Kasumi-1 (cell line): Measurements from ENCODE around the gene MCM3AP.
A peak's percentile ranks its signal among the peaks of the same experiment; 100 is the strongest.
"Not testable (repeated sequence)": the region's sequence is repeated elsewhere in the genome, so short reads cannot be mapped to it uniquely, and the experiment has no call there.

Experiments used
- DNase-seq, 2 experiments: peaks; one replicate each; lab custom pipeline; 2025; lab: John Stamatoyannopoulos, UW

MCM3AP gene

GRCh38 chr21:46311568-46311967, 26.2 kb upstream of the MCM3AP start:
- DNase-seq: no peak

DNA sequence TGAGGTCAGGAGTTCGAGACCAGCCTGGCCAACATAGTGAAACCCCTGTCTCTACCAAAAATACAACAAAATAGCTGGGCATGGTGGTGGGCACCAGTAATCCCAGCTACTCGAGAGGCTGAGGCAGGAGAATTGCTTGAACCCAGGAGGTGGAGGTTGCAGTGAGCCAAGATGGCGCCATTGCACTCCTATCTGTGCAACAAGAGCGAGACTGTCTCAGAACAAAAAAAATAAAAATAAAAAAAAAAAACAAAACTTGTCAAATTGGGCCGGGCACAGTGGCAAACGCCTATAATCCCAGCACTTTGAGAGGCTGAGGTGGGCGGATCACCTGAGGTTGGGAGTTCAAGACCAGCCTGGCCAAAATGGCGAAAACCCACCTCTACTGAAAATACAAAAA, 24.8 kb upstream of the MCM3AP start:
- DNase-seq: not testable (repeated sequence)

DNA sequence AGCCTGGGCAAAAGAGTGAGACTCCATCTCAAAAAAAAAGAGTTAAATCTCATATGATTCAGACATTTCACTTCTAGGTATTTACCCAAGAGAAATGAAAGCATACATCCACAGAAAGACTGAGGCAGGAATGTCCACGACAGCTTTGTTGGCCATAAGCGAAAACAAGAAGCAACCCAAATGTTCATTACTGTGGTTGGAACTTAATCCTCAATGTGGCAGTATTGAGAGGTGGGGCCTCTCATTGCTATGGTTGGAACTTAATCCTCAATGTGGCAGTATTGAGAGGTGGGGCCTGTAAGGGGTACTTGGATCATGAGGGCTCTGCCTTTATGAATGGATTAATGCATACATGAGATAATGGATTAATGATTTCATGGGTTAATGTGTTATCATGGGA, 23.0 kb upstream of the MCM3AP start:
- no peak for DNase-seq

DNA sequence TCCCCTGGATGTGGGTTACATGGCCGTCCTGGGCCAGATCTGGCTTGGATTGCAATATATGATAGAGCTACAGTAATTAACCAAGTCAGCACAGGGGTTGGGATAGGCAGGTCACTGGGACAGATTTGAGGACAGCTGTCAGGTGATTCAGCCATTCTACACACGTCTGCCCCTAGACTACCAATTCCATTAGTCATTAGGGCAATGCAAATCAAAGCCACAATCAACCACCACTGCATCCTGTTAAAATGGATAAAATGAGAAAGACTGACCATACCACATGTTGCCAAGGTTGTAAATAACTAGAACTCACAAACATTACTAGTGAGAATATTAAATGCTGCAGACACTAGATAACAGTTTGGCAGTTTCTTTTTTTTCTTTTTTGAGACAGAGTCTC, 22.2 kb upstream of the MCM3AP start:
- DNase-seq: no peak

GRCh38 chr21:46304955-46305354, 19.5 kb upstream of the MCM3AP start:
- DNase-seq: no peak

DNA sequence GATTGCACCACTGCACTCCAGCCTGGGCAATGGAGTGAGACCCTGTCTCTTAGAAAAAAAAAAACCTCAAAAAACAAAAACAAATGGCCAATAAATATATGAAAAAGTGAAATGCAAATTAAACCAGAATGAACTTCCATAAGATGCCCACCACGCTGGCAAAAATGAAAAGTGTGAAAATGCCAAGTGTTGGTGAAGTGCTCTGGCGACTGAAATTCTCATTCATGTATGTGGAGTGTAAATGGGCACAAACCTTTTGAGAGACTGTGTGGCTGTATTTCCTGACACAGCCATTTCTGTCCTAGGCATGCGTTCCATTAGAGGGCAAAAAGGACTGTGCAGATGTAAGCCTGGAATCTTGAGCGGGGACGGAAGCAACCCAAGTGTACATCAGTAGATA, 19.0 kb upstream of the MCM3AP start:
- DNase-seq: no peak

DNA sequence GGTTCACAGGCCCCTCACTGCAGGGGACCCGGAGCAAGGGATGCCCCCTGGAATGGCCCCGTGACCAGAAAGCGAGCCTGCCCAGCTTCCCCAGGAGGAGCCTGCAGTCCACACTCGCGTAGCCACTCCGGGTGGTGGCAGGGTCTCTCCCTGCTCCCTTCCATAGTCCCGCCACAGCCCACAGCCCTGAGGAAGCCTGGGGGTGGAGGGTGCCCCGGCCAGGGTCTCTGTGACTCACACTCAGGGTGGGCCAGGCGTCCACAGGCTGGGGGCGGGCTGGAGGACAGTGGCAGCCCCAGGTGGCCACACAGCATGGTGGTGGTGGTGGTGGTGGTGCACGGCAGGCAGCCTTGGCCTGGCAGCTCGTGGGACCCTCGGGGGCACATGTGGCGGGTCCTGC, 16.3 kb upstream of the MCM3AP start:
- no peak for DNase-seq

DNA sequence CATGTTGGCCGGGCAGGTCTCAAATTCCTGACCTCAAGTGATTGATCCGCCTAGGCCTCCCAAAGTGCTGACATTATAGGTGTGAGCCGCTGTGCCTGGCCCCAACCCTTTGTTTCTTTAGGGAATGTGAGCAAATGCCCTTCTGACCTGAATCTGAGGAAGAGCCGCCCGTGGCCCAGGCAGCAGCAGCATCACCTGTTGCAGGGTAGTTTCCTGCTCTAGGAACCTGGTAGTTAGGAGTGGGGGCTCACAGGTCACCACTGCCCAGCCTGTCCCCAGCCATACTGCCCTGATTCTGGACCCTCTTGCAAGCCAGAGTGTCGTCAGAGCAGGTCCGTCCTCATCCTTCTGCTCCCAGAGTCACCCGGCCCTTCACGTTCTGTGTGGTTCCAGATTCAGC, 13.8 kb upstream of the MCM3AP start:
- no peak for DNase-seq

- DNase-seq: no peak
These were observed 12.2 kb upstream of the MCM3AP start for GRCh38 chr21:46297338-46298271.

GRCh38 chr21:46295996-46296752, 10.8 kb upstream of the MCM3AP start:
- peak; percentile 72 to 73 for DNase-seq

- DNase-seq: no peak
These were observed 9.9 kb upstream of the MCM3AP start for GRCh38 chr21:46295177-46295770.

DNA sequence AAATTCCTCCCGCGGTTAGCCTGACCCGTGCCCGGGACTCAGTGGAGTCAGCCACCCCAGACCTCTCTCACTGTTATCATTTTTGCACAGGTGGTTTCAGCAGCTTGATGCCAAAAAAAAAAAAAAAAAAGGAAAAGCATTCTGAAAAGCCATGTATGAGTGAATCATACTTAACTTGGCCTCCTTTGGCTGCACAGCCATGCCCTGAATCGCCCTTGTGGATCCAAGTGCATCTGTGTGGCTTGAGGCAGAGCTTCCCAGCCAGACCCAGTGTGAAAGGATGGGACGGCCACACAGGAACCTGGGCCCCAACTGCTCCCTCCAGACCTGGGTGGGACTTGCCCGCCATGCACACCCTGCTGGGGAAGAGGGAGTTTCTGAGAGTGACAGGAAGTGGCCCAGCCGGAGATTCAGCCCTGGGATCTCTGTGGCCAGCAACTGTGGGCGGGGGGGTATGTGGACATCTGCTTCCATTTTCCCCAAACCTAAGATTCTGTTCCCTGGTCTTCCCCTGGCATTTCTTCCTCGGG, 9.3 kb upstream of the MCM3AP start:
- peak; percentile 59 to 67 for DNase-seq

DNA sequence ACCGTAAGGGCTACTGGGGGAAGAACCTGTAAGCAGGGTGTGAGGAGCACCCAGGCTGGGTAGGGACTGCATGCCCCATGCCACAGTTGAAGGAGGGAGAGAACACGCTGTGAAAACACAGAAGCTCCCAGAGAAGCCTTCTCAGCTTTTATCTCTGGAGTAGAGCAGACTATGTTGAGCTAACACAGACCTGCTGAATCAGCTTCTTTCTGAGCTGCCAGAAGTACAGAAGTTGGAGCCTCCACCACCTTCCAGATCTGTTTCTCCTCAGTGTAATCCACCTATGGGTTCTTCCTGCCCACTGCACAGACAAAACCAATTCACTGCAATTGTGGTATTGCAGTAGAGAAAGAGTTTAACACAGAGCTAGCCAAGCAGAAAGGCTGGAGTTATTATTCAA, 6.2 kb upstream of the MCM3AP start:
- no peak for DNase-seq

DNA sequence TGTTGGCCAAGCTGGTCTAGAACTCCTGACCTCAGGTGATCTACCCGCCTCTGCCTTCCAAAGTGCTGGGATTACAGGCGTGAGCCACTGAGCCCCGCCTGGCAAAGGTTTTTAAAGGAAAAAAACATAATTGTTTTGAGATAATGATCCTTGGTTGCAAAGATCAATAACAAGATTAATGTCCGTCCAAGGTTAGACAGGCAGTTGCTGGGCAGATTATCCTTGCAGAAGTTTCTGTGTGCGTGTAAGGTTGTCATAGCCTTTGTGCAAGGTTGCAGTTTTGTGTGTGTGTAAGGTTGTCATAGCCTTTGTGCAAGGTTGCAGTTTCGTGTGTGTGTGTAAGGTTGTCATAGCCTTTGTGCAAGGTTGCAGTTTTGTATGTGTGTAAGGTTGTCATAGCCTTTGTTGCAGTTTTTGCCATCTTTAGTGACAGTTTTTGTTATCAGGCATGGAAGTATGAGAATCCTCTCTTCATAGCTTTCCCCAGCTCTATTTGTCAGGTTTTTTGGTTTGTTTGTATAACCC, 4.3 kb upstream of the MCM3AP start:
- no peak for DNase-seq

DNA sequence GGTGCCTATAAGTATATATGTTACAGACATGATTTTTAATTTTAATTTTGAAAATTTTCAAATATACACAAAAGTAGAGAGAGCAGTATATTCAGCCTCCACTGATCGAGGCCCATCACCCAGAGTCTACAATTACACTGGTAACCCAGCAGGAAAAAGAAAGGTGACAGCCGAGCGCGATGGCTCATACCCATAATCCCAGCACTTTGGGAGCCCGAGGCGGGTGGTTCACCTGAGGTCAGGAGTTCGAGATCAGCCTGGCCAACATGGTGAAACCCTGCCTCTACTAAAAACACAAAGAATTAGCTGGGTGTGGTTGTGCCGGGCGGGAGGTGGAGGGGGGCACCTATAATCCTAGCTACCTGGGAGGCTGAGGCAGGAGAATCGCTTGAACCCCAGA, 2.1 kb upstream of the MCM3AP start:
- no peak for DNase-seq

DNA sequence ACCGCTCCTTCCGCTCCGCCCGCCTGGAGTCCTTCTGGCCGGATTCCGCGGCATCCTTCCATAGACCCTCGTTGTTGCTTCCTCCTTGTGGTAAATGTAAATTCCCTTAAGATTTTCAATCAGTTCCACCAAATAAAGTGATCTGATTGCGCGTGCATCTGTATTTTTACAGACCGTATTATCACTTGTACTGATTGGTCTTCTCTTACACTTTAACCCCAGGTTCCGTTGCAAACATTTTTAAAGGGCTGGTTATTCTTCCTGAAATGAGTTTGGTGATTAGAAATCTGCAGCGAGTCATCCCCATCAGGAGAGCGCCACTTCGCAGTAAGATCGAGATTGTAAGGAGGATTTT, 1.2 kb upstream of the MCM3AP start:
- peak; percentile 69 to 73 for DNase-seq

DNA sequence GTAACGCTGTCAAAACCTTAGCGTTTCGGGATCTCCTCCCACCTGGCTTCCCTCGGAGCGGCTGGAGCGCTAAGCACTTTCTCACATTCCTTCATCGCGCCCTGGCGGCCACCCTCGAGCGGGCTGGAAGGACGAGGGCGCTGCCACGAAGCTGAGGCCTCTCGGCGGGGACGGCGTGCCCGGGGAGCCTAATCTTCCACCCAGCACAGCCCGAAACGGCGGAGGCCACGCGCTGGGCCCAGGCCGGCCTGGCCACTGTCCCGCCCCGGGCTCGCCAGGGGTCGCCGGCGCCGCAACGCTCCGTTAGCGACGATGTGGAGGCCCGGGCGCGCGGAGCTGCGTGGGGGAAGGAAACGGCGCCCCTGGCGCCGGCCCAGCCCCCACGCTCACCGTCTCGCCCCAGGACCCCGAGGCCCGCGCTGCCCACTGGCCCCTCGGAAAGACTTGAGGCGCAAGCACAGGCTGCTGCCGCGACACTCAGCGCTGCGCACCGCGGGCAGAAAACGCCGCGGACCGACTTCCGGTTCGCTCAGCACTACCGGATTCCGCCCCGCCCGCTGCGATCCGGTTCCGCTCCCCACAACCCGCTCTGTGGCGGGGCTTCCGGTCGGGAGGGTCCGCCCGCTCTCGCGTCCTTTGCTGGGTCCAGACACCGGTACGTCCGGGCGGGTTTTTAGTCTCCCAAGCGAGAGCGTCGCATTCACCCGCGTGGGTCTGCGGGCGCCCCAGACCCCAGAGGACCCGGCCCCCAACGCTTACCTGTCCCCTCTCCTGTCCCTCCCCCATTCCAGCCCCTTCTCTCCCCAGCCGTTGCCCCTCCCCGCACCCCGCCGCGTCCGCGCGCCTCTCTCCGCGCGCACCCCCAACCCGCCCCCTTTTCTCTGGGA, 593 bp upstream of the MCM3AP start, which contains the start of gene YBEY:
Gene YBEY, plus strand, starts transcription at position 582 of the 887 bp plus-strand sequence. CDS start 572 bp downstream, outside the sequence.
- peak; percentile 69 to 73 for DNase-seq

GRCh38 chr21:46284733-46285132, 678 bp downstream of the MCM3AP start:
- DNase-seq: no peak

GRCh38 chr21:46284077-46284644, 1.2 kb downstream of the MCM3AP start:
- peak; percentile 7 to 12 for DNase-seq

DNA sequence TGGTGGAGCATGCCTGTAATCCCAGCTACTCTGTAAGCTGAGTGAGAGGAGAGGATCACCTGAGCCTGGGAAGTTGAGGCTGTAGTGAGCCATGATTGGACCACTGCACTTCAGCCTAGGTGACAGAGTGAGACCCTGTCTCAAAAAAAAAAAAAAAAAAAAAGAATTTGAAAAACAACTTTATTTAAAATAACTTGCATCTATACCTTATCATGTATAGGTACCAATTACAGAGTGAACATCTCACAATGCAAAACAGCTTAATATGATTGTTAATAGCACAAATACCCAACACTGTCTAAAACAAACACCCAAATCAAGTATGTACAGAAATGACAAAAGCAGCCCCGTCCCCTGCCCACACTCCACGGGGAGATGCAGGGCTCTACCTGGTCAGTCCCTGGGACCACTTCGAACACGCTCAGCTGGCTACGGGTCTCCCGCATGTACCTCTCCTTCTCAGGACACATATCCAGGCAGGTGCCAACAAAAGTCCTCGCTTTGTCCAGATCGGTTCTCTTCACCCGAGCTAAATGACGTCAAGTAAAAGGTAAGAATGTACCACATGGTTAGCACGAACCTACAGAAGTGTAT, 10.5 kb downstream of the MCM3AP start:
- DNase-seq: no peak
